SJCRH30 (cell line): ENCODE data around the gene CSNK1A1L. TPM values are rescaled to one million over a fixed set of nuclear protein-coding genes. Genes with fewer than 3 reads are reported as not detected.

Source experiments
- DNase-seq, 2 experiments: peaks; one replicate each; pipeline ENCODE4 v3.0.0-alpha.2; 2015 to 2020
- H3K27ac ChIP-seq: fragments of 250-450 bp; sonication (Bioruptor Pico); 2 replicates; pipeline ENCODE4 v1.5.1; 2020; ENCODE audit warnings: mild to moderate bottlenecking, moderate library complexity
- H3K27me3 ChIP-seq: fragments of 250-450 bp; sonication (Bioruptor Pico); 2 replicates; pipeline ENCODE4 v1.5.1; 2020; ENCODE audit warnings: mild to moderate bottlenecking, moderate library complexity
- H3K36me3 ChIP-seq: fragments of 250-450 bp; sonication (Bioruptor Pico); 2 replicates; pipeline ENCODE4 v1.5.1; 2020; ENCODE audit warnings: mild to moderate bottlenecking, moderate library complexity
- H3K4me1 ChIP-seq: fragments of 250-450 bp; sonication (Bioruptor Pico); 2 replicates; pipeline ENCODE4 v1.5.1; 2020; ENCODE audit warnings: mild to moderate bottlenecking, moderate library complexity
- H3K4me3 ChIP-seq: fragments of 250-450 bp; sonication (Bioruptor Pico); 2 replicates; pipeline ENCODE4 v1.5.1; 2020; ENCODE audit warnings: mild to moderate bottlenecking, moderate library complexity
- H3K9me3 ChIP-seq: fragments of 250-450 bp; sonication (Bioruptor Pico); replicated peaks from 2 replicates; pipeline ENCODE4 v1.5.1; 2020; ENCODE audit warnings: mild to moderate bottlenecking, moderate library complexity
- total RNA-seq: library from RNA; depleted of rRNA; stranded (reverse); fragments of >200 nt; shearing (Covaris generic); gene quantifications from 2 replicates; pipeline ENCODE4 v1.2.3, GENCODE V29; 2014

CSNK1A1L gene
- total RNA-seq, 1 experiment from 2014 or later = not detected

DNA sequence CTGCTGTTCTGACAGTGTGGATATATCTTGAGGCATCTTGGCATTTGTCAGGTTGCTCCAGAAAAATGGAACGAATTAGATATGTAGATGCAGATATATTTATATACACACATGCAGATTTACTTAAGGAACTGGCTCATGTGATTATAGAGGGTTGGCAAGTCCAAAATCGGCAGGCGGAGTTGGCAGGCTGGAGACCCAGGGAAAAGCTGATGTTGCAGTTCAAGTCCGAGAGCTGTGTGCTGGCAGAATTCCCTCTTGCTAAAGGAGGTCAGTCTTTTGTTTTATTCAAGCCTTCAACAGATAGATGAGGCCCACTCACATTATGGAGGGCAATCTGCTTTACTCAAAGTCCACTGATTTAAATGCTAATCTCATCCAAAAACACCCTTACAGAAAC is 24.4 kb upstream of the CSNK1A1L start:
- Histone ChIP-seq H3K4me3 (no peak overlapping the region), H3K9me3 (no peaks in the 10 kb centered on the region), H3K27ac (no peak overlapping the region), H3K27me3 (no peaks in the 10 kb centered on the region), H3K4me1 (peaks cover 18% of the 10 kb centered on the region; the same call in 1 of the 2 replicates), H3K36me3 (no peaks in the 10 kb centered on the region)
- no peak for DNase-seq

DNA sequence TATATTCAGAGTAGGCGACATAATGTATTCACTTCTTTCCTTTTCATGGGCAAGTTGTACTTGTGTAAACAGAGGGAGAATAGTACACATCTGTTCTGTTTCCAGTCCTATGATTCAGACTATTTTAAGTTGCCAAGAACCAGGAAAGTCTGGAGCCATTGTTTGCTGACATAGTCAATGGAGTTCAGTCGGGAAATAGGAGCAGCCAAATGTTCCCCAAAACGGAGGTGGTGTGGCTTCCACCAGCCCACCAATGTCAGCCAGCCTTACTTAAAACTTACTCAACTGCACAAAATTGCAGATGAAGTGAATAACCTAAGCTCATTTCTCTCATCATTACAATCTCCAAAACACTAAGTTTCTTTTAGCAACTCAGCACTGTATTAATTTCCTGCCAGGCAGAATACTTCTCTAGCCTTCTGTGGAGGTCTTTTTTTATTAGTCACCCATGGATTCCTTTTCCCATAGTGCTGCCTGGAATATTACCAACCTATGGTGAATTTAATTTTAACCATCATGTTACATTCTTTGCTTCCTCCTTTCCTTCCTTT is 22.3 kb upstream of the CSNK1A1L start:
- no peak overlapping the region for H3K27ac ChIP-seq
- no peak overlapping the region for H3K4me3 ChIP-seq
- peaks cover 11% of the 10 kb centered on the region; the same call in 1 of the 2 replicates for H3K4me1 ChIP-seq
- no peaks in the 10 kb centered on the region for H3K36me3 ChIP-seq
- H3K9me3 ChIP-seq = no peaks in the 10 kb centered on the region
- H3K27me3 ChIP-seq = no peaks in the 10 kb centered on the region
- peak in 1 of 2 experiments; percentile 60 for DNase-seq

DNA sequence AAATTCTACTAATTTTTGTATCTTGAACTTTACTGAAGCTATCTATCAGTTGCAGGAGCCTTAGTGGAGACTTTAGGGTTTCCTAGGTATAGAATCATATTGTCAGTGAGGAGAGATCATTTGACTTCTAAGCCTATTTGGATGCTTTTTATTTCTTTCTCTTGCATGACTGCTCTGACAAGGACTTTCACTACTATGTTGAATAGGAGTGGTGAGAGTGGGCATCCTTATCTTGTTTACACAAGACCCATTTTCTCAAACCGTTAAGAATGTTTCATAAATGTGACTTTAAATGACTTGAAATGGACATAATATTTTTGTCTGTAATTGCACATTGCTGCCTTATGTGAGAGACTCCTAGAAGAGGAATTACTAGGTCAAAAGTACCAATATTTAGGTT is 17.9 kb upstream of the CSNK1A1L start:
- no peaks in the 10 kb centered on the region for H3K36me3 ChIP-seq
- no peak overlapping the region for H3K4me3 ChIP-seq
- H3K27ac ChIP-seq = no peak overlapping the region
- no peak for DNase-seq
- peaks cover 11% of the 10 kb centered on the region; the same call in 1 of the 2 replicates for H3K4me1 ChIP-seq
- no peaks in the 10 kb centered on the region for H3K27me3 ChIP-seq
- H3K9me3 ChIP-seq = no peaks in the 10 kb centered on the region

- Histone ChIP-seq H3K36me3 (no peaks in the 10 kb centered on the region), H3K27me3 (no peaks in the 10 kb centered on the region), H3K4me3 (no peak overlapping the region), H3K9me3 (no peaks in the 10 kb centered on the region), H3K4me1 (no peaks in the 10 kb centered on the region), H3K27ac (no peak overlapping the region)
- no peak for DNase-seq
These were observed 12.6 kb upstream of the CSNK1A1L start for GRCh38 chr13:37118016-37118415.

DNA sequence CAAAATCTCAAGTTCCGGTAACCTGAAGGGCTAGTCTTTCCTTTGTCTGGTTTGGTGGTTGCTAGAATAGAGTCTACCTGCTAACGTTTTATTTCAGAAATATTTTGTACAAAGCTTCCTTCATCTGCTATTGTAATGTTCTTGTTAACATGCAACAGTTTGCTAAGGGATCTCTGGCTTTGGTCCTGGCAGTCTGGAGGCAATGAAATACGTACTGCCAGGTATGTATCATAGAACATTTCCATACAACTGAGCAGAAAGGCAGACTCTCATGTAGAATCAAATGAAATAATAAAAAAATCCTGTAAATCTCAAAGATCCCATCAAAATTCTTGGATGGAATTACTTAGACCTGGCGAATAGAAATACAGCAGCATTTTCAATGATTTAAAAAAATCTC is 8.8 kb upstream of the CSNK1A1L start:
- no peaks in the 10 kb centered on the region for H3K9me3 ChIP-seq
- no peaks in the 10 kb centered on the region for H3K4me1 ChIP-seq
- no peaks in the 10 kb centered on the region for H3K27me3 ChIP-seq
- no peak overlapping the region for H3K4me3 ChIP-seq
- no peak for DNase-seq
- no peaks in the 10 kb centered on the region for H3K36me3 ChIP-seq
- H3K27ac ChIP-seq = no peak overlapping the region

GRCh38 chr13:37113534-37113933 is 8.1 kb upstream of the CSNK1A1L start:
- no peak for DNase-seq
- H3K27me3 ChIP-seq = no peaks in the 10 kb centered on the region
- H3K4me1 ChIP-seq = no peaks in the 10 kb centered on the region
- H3K9me3 ChIP-seq = no peaks in the 10 kb centered on the region
- H3K36me3 ChIP-seq = no peaks in the 10 kb centered on the region
- no peak overlapping the region for H3K4me3 ChIP-seq
- no peak overlapping the region for H3K27ac ChIP-seq

- Histone ChIP-seq H3K9me3 (no peaks in the 10 kb centered on the region), H3K27me3 (no peaks in the 10 kb centered on the region), H3K4me1 (no peaks in the 10 kb centered on the region), H3K27ac (no peak overlapping the region), H3K4me3 (no peak overlapping the region), H3K36me3 (no peaks in the 10 kb centered on the region)
- DNase-seq = peak in 1 of 2 experiments; percentile 69
These were observed 3.7 kb upstream of the CSNK1A1L start for GRCh38 chr13:37109051-37109678.

GRCh38 chr13:37107868-37108267 is 2.4 kb upstream of the CSNK1A1L start:
- no peak overlapping the region for H3K27ac ChIP-seq
- no peaks in the 10 kb centered on the region for H3K4me1 ChIP-seq
- no peaks in the 10 kb centered on the region for H3K36me3 ChIP-seq
- DNase-seq = no peak
- H3K4me3 ChIP-seq = no peak overlapping the region
- H3K9me3 ChIP-seq = no peaks in the 10 kb centered on the region
- no peaks in the 10 kb centered on the region for H3K27me3 ChIP-seq

DNA sequence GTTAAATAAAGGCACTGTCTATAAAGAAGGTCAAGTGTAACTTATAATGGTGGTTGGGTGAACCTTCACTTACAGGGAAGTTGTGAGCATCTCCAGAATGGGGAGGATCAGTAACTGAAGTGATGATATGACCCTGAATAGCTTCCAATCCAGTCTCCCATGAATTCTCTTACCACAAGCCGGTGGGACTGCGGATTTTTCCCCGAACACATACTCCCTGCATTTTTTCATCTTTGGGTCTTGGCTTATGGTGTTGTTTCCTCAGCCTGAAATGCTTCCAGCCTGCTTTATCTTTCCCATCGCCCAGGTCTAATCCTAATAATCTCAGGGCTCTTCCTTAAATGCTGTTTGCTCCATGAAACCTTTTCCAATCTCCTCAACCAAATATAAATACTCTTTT is 2.0 kb upstream of the CSNK1A1L start:
- DNase-seq = no peak
- no peaks in the 10 kb centered on the region for H3K4me1 ChIP-seq
- no peaks in the 10 kb centered on the region for H3K27me3 ChIP-seq
- H3K36me3 ChIP-seq = no peaks in the 10 kb centered on the region
- H3K27ac ChIP-seq = no peak overlapping the region
- H3K9me3 ChIP-seq = no peaks in the 10 kb centered on the region
- no peak overlapping the region for H3K4me3 ChIP-seq

GRCh38 chr13:37106642-37107041 is 1.2 kb upstream of the CSNK1A1L start:
- Histone ChIP-seq H3K9me3 (no peaks in the 10 kb centered on the region), H3K27me3 (0 out of 2 replicates have a peak, but pooled peaks cover 4% of the 10 kb centered on the region), H3K27ac (no peak overlapping the region), H3K4me3 (no peak overlapping the region), H3K4me1 (no peaks in the 10 kb centered on the region), H3K36me3 (no peaks in the 10 kb centered on the region)
- DNase-seq = no peak

- DNase-seq = no peak
- no peak overlapping the region for H3K27ac ChIP-seq
These were observed 2.6 kb downstream of the CSNK1A1L start for GRCh38 chr13:37102896-37103295.

DNA sequence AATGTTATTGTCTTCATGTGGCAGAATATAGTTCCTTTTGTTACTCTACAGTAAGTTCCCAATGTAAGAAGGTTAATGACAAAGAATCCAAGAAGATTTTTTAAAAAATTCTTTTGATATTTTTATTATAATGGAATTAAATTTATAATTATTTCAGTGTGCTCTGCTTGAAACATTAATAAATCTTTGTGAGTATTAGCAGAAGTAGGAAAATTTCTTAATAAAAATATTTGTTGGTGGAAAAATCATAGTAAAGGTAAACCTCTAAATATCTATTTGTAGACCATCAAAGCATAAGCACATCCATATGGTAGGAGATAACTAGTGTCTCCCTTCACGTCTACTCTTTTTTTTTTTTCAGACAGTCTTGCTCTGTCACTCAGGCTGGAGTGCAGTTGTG is 4.3 kb downstream of the CSNK1A1L start:
- H3K27me3 ChIP-seq = 0 out of 2 replicates have a peak, but pooled peaks cover 4% of the 10 kb centered on the region
- H3K9me3 ChIP-seq = no peaks in the 10 kb centered on the region
- no peak overlapping the region for H3K4me3 ChIP-seq
- no peaks in the 10 kb centered on the region for H3K36me3 ChIP-seq
- no peak for DNase-seq
- no peak overlapping the region for H3K27ac ChIP-seq
- H3K4me1 ChIP-seq = no peaks in the 10 kb centered on the region

More at GRCh38 chr13:37102896-37103295, 2.6 kb downstream of the CSNK1A1L start:
- no peaks in the 10 kb centered on the region for H3K9me3 ChIP-seq
- H3K27me3 ChIP-seq = 0 out of 2 replicates have a peak, but pooled peaks cover 4% of the 10 kb centered on the region
- no peak overlapping the region for H3K4me3 ChIP-seq
- H3K36me3 ChIP-seq = no peaks in the 10 kb centered on the region
- H3K4me1 ChIP-seq = no peaks in the 10 kb centered on the region

GRCh38 chr13:37100731-37101130 is 4.7 kb downstream of the CSNK1A1L start:
- no peak for DNase-seq
- Histone ChIP-seq H3K27ac (no peak overlapping the region), H3K9me3 (no peaks in the 10 kb centered on the region), H3K4me3 (no peak overlapping the region), H3K4me1 (no peaks in the 10 kb centered on the region), H3K27me3 (0 out of 2 replicates have a peak, but pooled peaks cover 4% of the 10 kb centered on the region), H3K36me3 (no peaks in the 10 kb centered on the region)

- Histone ChIP-seq H3K27me3 (0 out of 2 replicates have a peak, but pooled peaks cover under 1% of the 10 kb centered on the region), H3K4me1 (no peaks in the 10 kb centered on the region), H3K4me3 (no peak overlapping the region), H3K36me3 (no peaks in the 10 kb centered on the region), H3K27ac (no peak overlapping the region), H3K9me3 (no peaks in the 10 kb centered on the region)
- DNase-seq = no peak
These were observed 8.4 kb downstream of the CSNK1A1L start for GRCh38 chr13:37097076-37097475.

DNA sequence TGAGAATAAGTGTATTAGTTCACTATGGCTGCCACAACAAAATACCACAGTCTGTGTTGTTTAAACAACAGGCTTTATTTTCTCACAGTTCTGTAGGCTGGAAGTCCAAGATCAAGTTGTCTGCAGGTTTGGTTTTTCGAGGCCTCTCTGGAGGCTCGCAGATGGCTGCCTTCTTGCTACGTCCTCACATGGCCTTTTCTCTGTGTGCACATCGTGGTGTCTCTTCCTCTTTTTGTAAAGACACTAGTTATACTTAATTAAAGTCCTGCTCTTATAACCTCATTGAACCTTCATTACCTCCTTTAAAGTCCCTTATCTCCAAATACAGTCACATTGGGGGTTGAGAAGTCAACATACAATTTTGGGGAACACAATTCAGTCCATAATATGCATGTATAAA is 10.6 kb downstream of the CSNK1A1L start:
- no peak overlapping the region for H3K4me3 ChIP-seq
- no peaks in the 10 kb centered on the region for H3K9me3 ChIP-seq
- no peak for DNase-seq
- H3K36me3 ChIP-seq = no peaks in the 10 kb centered on the region
- no peak overlapping the region for H3K27ac ChIP-seq
- no peaks in the 10 kb centered on the region for H3K27me3 ChIP-seq
- H3K4me1 ChIP-seq = no peaks in the 10 kb centered on the region

DNA sequence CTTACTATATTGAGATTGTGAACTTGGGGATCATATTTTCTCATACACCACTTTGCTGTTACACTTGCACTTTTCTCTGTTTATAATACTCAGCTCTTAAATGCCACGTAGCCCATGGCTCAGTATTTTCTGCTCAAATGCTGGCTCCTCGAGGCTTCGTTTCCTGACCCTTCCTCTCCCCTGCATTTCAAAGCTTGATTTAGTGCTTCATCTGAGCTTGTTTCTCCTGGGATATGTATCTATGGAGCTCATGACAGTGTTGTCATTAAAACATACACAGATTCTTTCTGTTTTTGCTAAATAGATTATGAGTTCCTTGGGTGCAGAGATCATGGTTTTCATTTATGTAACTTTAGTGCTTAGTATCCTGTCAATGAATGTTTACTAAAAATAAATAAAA is 11.4 kb downstream of the CSNK1A1L start:
- H3K27me3 ChIP-seq = no peaks in the 10 kb centered on the region
- H3K4me1 ChIP-seq = no peaks in the 10 kb centered on the region
- no peaks in the 10 kb centered on the region for H3K9me3 ChIP-seq
- no peak overlapping the region for H3K4me3 ChIP-seq
- H3K27ac ChIP-seq = no peak overlapping the region
- DNase-seq = no peak
- no peaks in the 10 kb centered on the region for H3K36me3 ChIP-seq
